SK-N-MC (cell line): ENCODE results near the gene HIRA.

ENCODE experiments used
- EZH2 ChIP-seq: fragments of 200-600 bp; sonication (generic); IDR thresholded peaks from one replicate; pipeline ENCODE4 v1.6.1; 2017; ENCODE audit warnings: antibody characterized with exemption
- POLR2AphosphoS5 ChIP-seq: IDR thresholded peaks from 2 replicates; pipeline ENCODE4 v1.6.1; 2012; ENCODE audit warnings: mild to moderate bottlenecking, low read depth, low read length, borderline replicate concordance

DNA sequence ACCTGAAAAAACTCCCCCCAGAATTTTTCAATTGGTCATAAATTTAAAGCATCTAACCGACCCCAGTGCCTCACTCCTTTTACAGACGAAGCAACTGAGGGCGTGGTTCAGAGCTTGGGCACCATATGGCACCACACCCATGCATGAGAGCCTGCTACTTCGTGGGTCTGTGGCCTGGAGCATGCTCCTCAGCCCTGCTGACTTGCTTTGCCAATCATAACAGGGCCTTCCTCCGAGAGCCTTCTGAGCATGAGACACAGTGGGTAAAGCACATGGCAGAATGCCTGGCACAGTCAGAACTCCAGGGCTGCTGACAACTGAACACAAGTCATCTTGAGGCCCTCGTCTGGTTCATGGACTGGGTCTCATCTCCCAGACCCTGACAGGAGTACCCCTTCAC lies 33.3 kb downstream of the HIRA start:
- no peak for TF ChIP-seq POLR2AphosphoS5
- no peak for TF ChIP-seq EZH2
